BLaER1 treated with 17β-estradiol and CSF1 and Interleukin-3, amounts not matched to agents 10 nM and 100 nM (cell line): Measurements from ENCODE around the gene ZBTB20.

Experiments used
- H3K27ac ChIP-seq, 11 experiments: shearing (Covaris generic); formaldehyde crosslinking; 2 replicates each; pipeline ENCODE4 v1.8.1; 2022
- H3K27me3 ChIP-seq, 11 experiments: shearing (Covaris generic); formaldehyde crosslinking; 2 replicates each; pipeline ENCODE4 v1.8.1; 2022
- H3K36me3 ChIP-seq, 11 experiments: shearing (Covaris generic); formaldehyde crosslinking; 2 replicates each; pipeline ENCODE4 v1.8.1; 2022
- H3K4me1 ChIP-seq, 10 experiments: shearing (Covaris generic); formaldehyde crosslinking; 2 replicates each; pipeline ENCODE4 v1.8.1; 2022
- H3K4me2 ChIP-seq, 11 experiments: shearing (Covaris generic); formaldehyde crosslinking; 2 replicates each; pipeline ENCODE4 v1.8.1; 2022
- H3K4me3 ChIP-seq, 10 experiments: shearing (Covaris generic); formaldehyde crosslinking; 2 replicates each; pipeline ENCODE4 v1.8.1; 2022
- H3K9ac ChIP-seq, 11 experiments: shearing (Covaris generic); formaldehyde crosslinking; 2 replicates each; pipeline ENCODE4 v1.8.1; 2022
- H3K9me3 ChIP-seq, 11 experiments: shearing (Covaris generic); formaldehyde crosslinking; replicated peaks in 1 of 11; 2 replicates each; pipeline ENCODE4 v1.8.1; 2022
- H4K20me1 ChIP-seq, 11 experiments: shearing (Covaris generic); formaldehyde crosslinking; 2 replicates each; pipeline ENCODE4 v1.8.1; 2022
- Cebpa-rat ChIP-seq, 11 experiments: shearing (Covaris generic); IDR thresholded peaks; 2 replicates each; pipeline ENCODE4 v1.8.1; 2022

ZBTB20 gene

GRCh38 chr3:114722530-114722929, 424.6 kb downstream of the ZBTB20 start:
- H3K27ac ChIP-seq: no peak overlapping the region
- H4K20me1 ChIP-seq: no peaks in the 10 kb centered on the region
- no peak overlapping the region for H3K4me2 ChIP-seq
- no peaks in the 10 kb centered on the region for H3K9me3 ChIP-seq
- H3K9ac ChIP-seq: no peak overlapping the region
- H3K4me1 ChIP-seq: peaks cover 0 to 7% (median 0%) of the 10 kb centered on the region in 10 experiments; a peak in 2 of 20 replicates
- no peaks in the 10 kb centered on the region for H3K36me3 ChIP-seq
- no peak for TF ChIP-seq Cebpa-rat (IDR thresholded peaks at IDR 0.05)
- no peaks in the 10 kb centered on the region for H3K27me3 ChIP-seq
- no peak overlapping the region for H3K4me3 ChIP-seq

- Histone ChIP-seq H3K4me2 (no peak overlapping the region), H3K36me3 (no peaks in the 10 kb centered on the region), H3K27me3 (no peaks in the 10 kb centered on the region), H3K9ac (no peak overlapping the region), H3K9me3 (no peaks in the 10 kb centered on the region), H3K27ac (no peak overlapping the region), H3K4me1 (peaks cover 0 to under 1% (median 0%) of the 10 kb centered on the region in 10 experiments; a peak in 2 of 20 replicates), H3K4me3 (no peak overlapping the region), H4K20me1 (no peaks in the 10 kb centered on the region)
- TF ChIP-seq Cebpa-rat (IDR thresholded peaks at IDR 0.05): no peak
Observed at GRCh38 chr3:114721864-114722263, 425.2 kb downstream of the ZBTB20 start.

- Histone ChIP-seq H3K36me3 (no peaks in the 10 kb centered on the region), H3K27ac (no peak overlapping the region), H3K9me3 (no peaks in the 10 kb centered on the region), H3K9ac (no peak overlapping the region), H3K4me3 (no peak overlapping the region), H4K20me1 (no peaks in the 10 kb centered on the region), H3K4me2 (no peak overlapping the region), H3K4me1 (no peaks in the 10 kb centered on the region), H3K27me3 (no peaks in the 10 kb centered on the region)
- TF ChIP-seq Cebpa-rat (IDR thresholded peaks at IDR 0.05): no peak
Observed at GRCh38 chr3:114721209-114721608, 425.9 kb downstream of the ZBTB20 start.

- Histone ChIP-seq H3K36me3 (no peaks in the 10 kb centered on the region), H3K9me3 (no peaks in the 10 kb centered on the region), H3K9ac (no peak overlapping the region), H3K4me1 (no peaks in the 10 kb centered on the region), H3K4me2 (no peak overlapping the region), H3K27me3 (no peaks in the 10 kb centered on the region), H3K4me3 (no peak overlapping the region), H4K20me1 (no peaks in the 10 kb centered on the region), H3K27ac (no peak overlapping the region)
- no peak for TF ChIP-seq Cebpa-rat (IDR thresholded peaks at IDR 0.05)
Observed at GRCh38 chr3:114718898-114719210, 428.2 kb downstream of the ZBTB20 start.

- TF ChIP-seq Cebpa-rat (IDR thresholded peaks at IDR 0.05): no peak
- no peaks in the 10 kb centered on the region for H3K27me3 ChIP-seq
- no peak overlapping the region for H3K4me3 ChIP-seq
- no peaks in the 10 kb centered on the region for H3K36me3 ChIP-seq
- no peak overlapping the region for H3K27ac ChIP-seq
- no peak overlapping the region for H3K9ac ChIP-seq
- no peaks in the 10 kb centered on the region for H3K4me1 ChIP-seq
- H4K20me1 ChIP-seq: no peaks in the 10 kb centered on the region
- no peak overlapping the region for H3K4me2 ChIP-seq
- no peaks in the 10 kb centered on the region for H3K9me3 ChIP-seq
Observed at GRCh38 chr3:114718071-114718897, 428.8 kb downstream of the ZBTB20 start.

- Histone ChIP-seq H3K27me3 (no peaks in the 10 kb centered on the region), H3K4me3 (no peak overlapping the region), H3K9me3 (no peaks in the 10 kb centered on the region), H3K9ac (no peak overlapping the region), H3K4me2 (no peak overlapping the region), H4K20me1 (no peaks in the 10 kb centered on the region), H3K4me1 (no peaks in the 10 kb centered on the region), H3K27ac (no peak overlapping the region), H3K36me3 (no peaks in the 10 kb centered on the region)
- no peak for TF ChIP-seq Cebpa-rat (IDR thresholded peaks at IDR 0.05)
Observed at GRCh38 chr3:114716916-114717315, 430.2 kb downstream of the ZBTB20 start.

GRCh38 chr3:114716126-114716525, 431.0 kb downstream of the ZBTB20 start:
- Histone ChIP-seq H3K9ac (no peak overlapping the region), H3K4me1 (no peaks in the 10 kb centered on the region; a peak in 1 of 20 replicates), H3K4me2 (no peak overlapping the region), H3K4me3 (no peak overlapping the region), H4K20me1 (no peaks in the 10 kb centered on the region), H3K9me3 (no peaks in the 10 kb centered on the region), H3K27ac (no peak overlapping the region), H3K27me3 (no peaks in the 10 kb centered on the region), H3K36me3 (no peaks in the 10 kb centered on the region)
- no peak for TF ChIP-seq Cebpa-rat (IDR thresholded peaks at IDR 0.05)

- H3K27me3 ChIP-seq: no peaks in the 10 kb centered on the region
- no peak for TF ChIP-seq Cebpa-rat (IDR thresholded peaks at IDR 0.05)
- H3K36me3 ChIP-seq: no peaks in the 10 kb centered on the region
- H4K20me1 ChIP-seq: no peaks in the 10 kb centered on the region
- H3K27ac ChIP-seq: no peak overlapping the region
- H3K4me1 ChIP-seq: no peaks in the 10 kb centered on the region; a peak in 1 of 20 replicates
- no peak overlapping the region for H3K4me2 ChIP-seq
- no peak overlapping the region for H3K9ac ChIP-seq
- no peaks in the 10 kb centered on the region for H3K9me3 ChIP-seq
- H3K4me3 ChIP-seq: no peak overlapping the region
Observed at GRCh38 chr3:114714957-114715460, 432.1 kb downstream of the ZBTB20 start.

- H3K36me3 ChIP-seq: no peaks in the 10 kb centered on the region
Observed at GRCh38 chr3:114714237-114714636, 432.9 kb downstream of the ZBTB20 start.

More at GRCh38 chr3:114714237-114714636, 432.9 kb downstream of the ZBTB20 start:
- Histone ChIP-seq H3K4me2 (no peak overlapping the region), H3K27ac (no peak overlapping the region), H4K20me1 (no peaks in the 10 kb centered on the region), H3K9me3 (no peaks in the 10 kb centered on the region), H3K4me1 (peaks cover 0 to 4% (median 0%) of the 10 kb centered on the region in 10 experiments; a peak in 3 of 20 replicates), H3K4me3 (no peak overlapping the region), H3K9ac (no peak overlapping the region), H3K27me3 (no peaks in the 10 kb centered on the region)
- TF ChIP-seq Cebpa-rat (IDR thresholded peaks at IDR 0.05): no peak
